Breast epithelium (tissue), 4 donors: Measurements from ENCODE around the gene POLR3G. TPM values are rescaled to one million over a fixed set of nuclear protein-coding genes. Genes with fewer than 3 reads are reported as not detected.

Experiments
- DNase-seq, 2 donors: peaks; one replicate each; pipeline ENCODE4 v3.0.0-alpha.2; 2019; ENCODE audit warnings: low spot score in 2 of 2
- H3K27ac ChIP-seq, 2 donors: fragments of 200-600 bp; sonication (generic) in 1 of 2; one replicate each; pipeline ENCODE4 v1.5.1; 2016 to 2019; ENCODE audit warnings: mild to moderate bottlenecking in 1 of 2
- H3K27me3 ChIP-seq, 2 donors: fragments of 200-600 bp; sonication (generic) in 1 of 2; one replicate each; pipeline versions ENCODE4 v1.5.1 to v1.6.0; 2017 to 2019; ENCODE audit warnings: control low read depth in 1 of 2, mild to moderate bottlenecking in 1 of 2
- H3K36me3 ChIP-seq: fragments of 200-600 bp; one replicate; pipeline ENCODE4 v1.5.1; 2019
- H3K4me1 ChIP-seq, 2 donors: fragments of 200-600 bp; sonication (generic); one replicate each; pipeline ENCODE4 v1.5.1; 2016 to 2019; ENCODE audit warnings: control low read depth in 1 of 2
- H3K4me3 ChIP-seq, 3 donors: fragments of 200-600 bp; sonication (generic); 1 replicate in 2 of 3; 2 replicates in 1 of 3; pipeline ENCODE4 v1.5.1; 2016 to 2019; ENCODE audit warnings: mild to moderate bottlenecking in 3 of 3, moderate library complexity in 2 of 3
- H3K9me3 ChIP-seq, 2 donors: fragments of 200-600 bp; sonication (generic) in 1 of 2; one replicate each; pipeline ENCODE4 v1.5.1; 2016 to 2019; ENCODE audit warnings: control low read depth in 1 of 2
- CTCF ChIP-seq, 3 donors: fragments of 450-650 bp; IDR thresholded peaks; one replicate each; pipeline ENCODE4 v1.5.1; 2016 to 2017; ENCODE audit warnings: antibody characterized with exemption in 3 of 3, mild to moderate bottlenecking in 3 of 3, moderate library complexity in 3 of 3
- POLR2A ChIP-seq: fragments of 450-650 bp; IDR thresholded peaks from one replicate; pipeline ENCODE4 v1.6.1; 2016; ENCODE audit warnings: antibody characterized with exemption, mild to moderate bottlenecking, moderate library complexity
- POLR2AphosphoS5 ChIP-seq, 3 donors: sonication (generic); formaldehyde crosslinking; IDR thresholded peaks; one replicate each; pipeline ENCODE4 v1.6.1; 2017; ENCODE audit warnings: antibody characterized with exemption in 3 of 3
- intact Hi-C: fragments of 100-400 bp; cut with DNase I; formaldehyde crosslinking; loops from one replicate; pipeline ENCODE4 v1.15.1; 2023; ENCODE audit warnings: low total_unique reads
- total RNA-seq, 3 donors: library from RNA; depleted of rRNA; stranded (reverse); fragments of >200 nt; gene quantifications; one replicate each; pipeline ENCODE4 v1.1.0, GENCODE V29; 2016

POLR3G gene
- total RNA-seq, 3 donors from 2014 or later, result 2.0 to 4.8 (median 2.4) TPM

- intact Hi-C loops, result no loop called here
- DNase-seq, result no peak
- TF ChIP-seq POLR2AphosphoS5 (IDR thresholded peaks at IDR 0.05), result no peak
- TF ChIP-seq CTCF (IDR thresholded peaks at IDR 0.05), result no peak
- no peak for TF ChIP-seq POLR2A
Observed at GRCh38 chr5:90549223-90549622, 74.6 kb downstream of the POLR3G start.

GRCh38 chr5:90549729-90550275 lies 75.1 kb downstream of the POLR3G start:
- intact Hi-C loops, result no loop called here
- Histone ChIP-seq H3K9me3 (no peaks in the 10 kb centered on the region), H3K4me1 (no peaks in the 10 kb centered on the region), H3K27me3 (no peaks in the 10 kb centered on the region), H3K27ac (no peak overlapping the region), H3K36me3 (no peaks in the 10 kb centered on the region), H3K4me3 (no peak overlapping the region)
- TF ChIP-seq POLR2AphosphoS5 (IDR thresholded peaks at IDR 0.05) (no peak), CTCF (IDR thresholded peaks at IDR 0.05) (no peak), POLR2A (no peak)
- DNase-seq, result no peak

More at GRCh38 chr5:90549223-90549622, 74.6 kb downstream of the POLR3G start:
- Histone ChIP-seq H3K27me3 (no peaks in the 10 kb centered on the region), H3K27ac (no peak overlapping the region), H3K36me3 (no peaks in the 10 kb centered on the region), H3K4me1 (no peaks in the 10 kb centered on the region), H3K9me3 (no peaks in the 10 kb centered on the region), H3K4me3 (no peak overlapping the region)

- no peak overlapping the region for H3K4me3 ChIP-seq
- TF ChIP-seq CTCF (IDR thresholded peaks at IDR 0.05) (no peak), POLR2A (no peak), POLR2AphosphoS5 (IDR thresholded peaks at IDR 0.05) (no peak)
Observed at GRCh38 chr5:90550963-90551362, 76.3 kb downstream of the POLR3G start.

GRCh38 chr5:90551376-90551775 lies 76.7 kb downstream of the POLR3G start:
- H3K36me3 ChIP-seq, result no peaks in the 10 kb centered on the region
- H3K27ac ChIP-seq, result no peak overlapping the region
- no peak overlapping the region for H3K4me3 ChIP-seq
- no peaks in the 10 kb centered on the region for H3K9me3 ChIP-seq
- no peaks in the 10 kb centered on the region for H3K27me3 ChIP-seq
- intact Hi-C loops, result no loop called here
- H3K4me1 ChIP-seq, result no peaks in the 10 kb centered on the region
- DNase-seq, result no peak
- TF ChIP-seq POLR2A (no peak), CTCF (IDR thresholded peaks at IDR 0.05) (no peak), POLR2AphosphoS5 (IDR thresholded peaks at IDR 0.05) (no peak)

More at GRCh38 chr5:90550963-90551362, 76.3 kb downstream of the POLR3G start:
- no peak overlapping the region for H3K27ac ChIP-seq
- H3K36me3 ChIP-seq, result no peaks in the 10 kb centered on the region
- intact Hi-C loops, result no loop called here
- no peaks in the 10 kb centered on the region for H3K4me1 ChIP-seq
- no peak for DNase-seq
- H3K27me3 ChIP-seq, result no peaks in the 10 kb centered on the region
- H3K9me3 ChIP-seq, result no peaks in the 10 kb centered on the region

- H3K36me3 ChIP-seq, result no peaks in the 10 kb centered on the region
- intact Hi-C loops, result no loop called here
- H3K9me3 ChIP-seq, result no peaks in the 10 kb centered on the region
- no peak for DNase-seq
- TF ChIP-seq POLR2A (no peak), CTCF (IDR thresholded peaks at IDR 0.05) (no peak), POLR2AphosphoS5 (IDR thresholded peaks at IDR 0.05) (no peak)
- H3K27ac ChIP-seq, result no peak overlapping the region
- no peak overlapping the region for H3K4me3 ChIP-seq
- peaks cover 2 to 5% of the 10 kb centered on the region in 2 donors for H3K27me3 ChIP-seq
- peaks cover 0 to under 1% of the 10 kb centered on the region in 2 donors for H3K4me1 ChIP-seq
Observed at GRCh38 chr5:90553711-90554110, 79.0 kb downstream of the POLR3G start.
